GM18499 (cell line): ENCODE measurements around the gene CSNK1D.
A peak's percentile ranks its signal among the peaks of the same experiment; 100 is the strongest.

ENCODE experiments used
- ATAC-seq: cut with Tn5 transposase; IDR thresholded peaks from one replicate; pipeline ENCODE4 v1.9.1; 2021; ENCODE audit warnings: moderate number of reproducible peaks; ENCODE audit not compliant: insufficient read depth, unreplicated experiment

CSNK1D gene

DNA sequence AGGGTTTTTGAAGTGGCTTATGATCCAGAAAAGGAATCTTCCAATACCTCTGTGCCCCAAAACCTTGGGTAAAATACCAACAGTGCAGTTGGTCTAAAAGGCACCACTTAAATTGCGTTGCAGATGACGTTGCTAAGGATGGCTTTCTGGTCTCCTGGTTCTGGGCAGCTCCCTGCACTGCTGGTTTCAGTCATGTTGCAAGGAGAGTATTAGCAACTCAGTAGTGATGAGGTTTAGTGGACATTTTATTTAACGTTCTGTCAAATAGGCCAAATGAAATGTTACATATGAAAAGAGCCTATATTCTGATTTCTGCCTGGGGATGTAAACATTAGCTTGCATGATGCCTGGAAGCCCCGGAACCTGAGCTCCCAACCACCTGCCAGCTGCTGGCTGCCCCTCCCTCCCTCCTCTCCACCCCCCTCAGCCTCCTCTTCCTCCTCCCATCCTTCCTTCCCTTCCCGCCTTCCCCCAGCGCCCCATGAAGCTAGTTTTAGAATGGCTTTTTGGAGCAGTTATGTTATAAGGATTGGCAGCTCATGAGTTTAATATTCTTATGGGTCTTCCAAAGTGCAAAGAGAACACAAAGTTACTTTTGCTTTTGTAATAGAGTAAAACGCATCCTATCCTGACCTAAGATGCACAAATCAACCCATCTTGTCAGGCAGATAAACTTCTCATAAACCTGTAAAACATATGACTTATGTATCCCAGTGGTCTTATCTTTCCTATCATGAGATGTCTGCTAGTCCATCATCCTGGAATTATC is 23.2 kb upstream of the CSNK1D start:
- ATAC-seq, result no peak

DNA sequence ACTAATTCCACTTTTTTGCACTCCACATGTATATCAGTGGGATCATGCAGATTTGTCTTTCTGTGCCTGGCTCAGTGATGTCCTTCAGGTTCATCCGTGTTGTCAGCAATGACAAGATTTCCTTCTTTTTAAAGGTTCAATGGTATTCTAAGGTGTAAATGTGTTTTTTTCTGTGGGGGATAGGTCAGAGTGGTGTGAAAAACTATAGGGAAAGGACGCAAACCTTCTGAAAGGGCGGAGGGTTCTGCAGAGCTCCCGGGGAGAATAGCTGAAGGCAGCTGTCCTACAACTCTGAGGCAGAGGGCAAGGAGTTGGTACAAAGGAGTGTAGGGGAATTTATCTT is 21.9 kb upstream of the CSNK1D start:
- ATAC-seq, result no peak

DNA sequence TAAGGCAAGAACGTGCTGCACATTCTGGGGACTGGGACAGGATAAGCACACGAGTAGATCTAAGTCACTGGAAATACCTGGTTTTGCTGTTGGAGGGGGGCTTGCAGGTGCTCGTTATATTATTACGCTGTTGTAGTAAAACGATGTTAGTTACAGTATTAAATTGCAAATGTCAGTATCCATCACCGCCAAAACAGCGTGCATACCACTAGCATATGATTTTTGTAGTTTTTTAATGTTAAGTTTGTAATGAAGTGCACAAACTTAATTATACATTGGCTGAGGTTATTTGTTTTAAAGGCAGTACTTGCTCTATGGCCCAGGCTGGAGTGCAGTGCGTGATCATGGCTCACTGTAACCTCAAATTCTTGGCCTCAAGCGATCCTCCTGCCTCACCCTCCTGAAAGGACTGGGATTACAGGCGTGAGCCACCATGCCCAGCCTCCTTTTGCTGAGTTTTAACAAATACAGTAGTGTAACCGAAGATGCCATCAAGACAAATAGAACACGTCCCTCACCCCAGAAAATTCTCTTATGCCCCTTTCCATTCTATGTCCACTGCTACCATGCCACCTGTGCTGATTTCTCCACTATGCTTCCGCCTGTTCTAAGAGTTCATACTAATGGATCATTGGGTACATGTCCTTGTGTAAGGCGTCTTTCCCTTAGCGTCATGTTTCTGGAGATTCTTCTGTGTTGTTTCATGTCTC is 20.7 kb upstream of the CSNK1D start:
- no peak for ATAC-seq

DNA sequence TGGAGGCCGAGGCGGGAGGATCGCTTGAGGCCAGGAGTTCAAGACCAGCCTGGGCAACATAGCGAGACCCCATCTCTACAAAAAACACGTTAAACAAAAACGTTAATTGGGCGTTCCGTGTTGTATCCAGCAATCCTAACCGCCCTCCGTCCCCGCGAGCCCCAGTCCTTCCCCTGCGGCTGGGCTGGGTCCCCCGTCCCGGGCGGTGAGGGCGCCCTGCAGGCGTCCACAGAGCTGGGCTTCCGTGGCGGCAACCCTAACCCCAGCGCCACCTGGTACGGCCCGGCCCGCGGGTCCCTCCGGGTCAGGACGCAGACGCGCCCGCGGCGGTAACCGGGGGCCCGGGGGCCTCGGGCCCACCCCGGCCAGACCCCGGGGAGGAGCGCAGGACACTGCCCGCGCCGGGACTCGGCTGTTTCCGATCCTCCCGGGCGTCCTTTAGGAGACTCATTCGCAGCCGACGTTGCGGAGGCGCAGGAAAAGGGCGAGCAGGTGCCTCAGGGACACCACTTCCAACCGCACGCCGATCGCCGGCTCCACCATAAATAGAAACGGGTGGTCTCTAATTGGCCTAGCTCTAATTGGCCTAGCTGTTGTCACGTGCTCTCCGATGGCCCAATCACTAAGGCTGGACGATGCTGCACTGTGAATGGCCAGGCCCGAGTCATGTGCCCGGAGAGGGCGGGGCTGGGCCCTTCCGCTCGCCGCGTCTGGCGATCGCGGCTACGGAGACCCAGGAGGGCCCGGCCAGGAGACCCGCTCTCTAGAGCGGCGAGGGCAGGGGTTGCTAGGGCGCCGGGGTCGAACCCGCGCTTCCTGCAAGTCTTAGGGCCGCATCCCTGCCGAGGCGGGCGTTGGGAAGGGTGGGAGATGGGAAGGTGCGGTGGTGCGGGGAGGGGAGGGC is 19.0 kb upstream of the CSNK1D start:
- ATAC-seq, result peak; percentile 90

DNA sequence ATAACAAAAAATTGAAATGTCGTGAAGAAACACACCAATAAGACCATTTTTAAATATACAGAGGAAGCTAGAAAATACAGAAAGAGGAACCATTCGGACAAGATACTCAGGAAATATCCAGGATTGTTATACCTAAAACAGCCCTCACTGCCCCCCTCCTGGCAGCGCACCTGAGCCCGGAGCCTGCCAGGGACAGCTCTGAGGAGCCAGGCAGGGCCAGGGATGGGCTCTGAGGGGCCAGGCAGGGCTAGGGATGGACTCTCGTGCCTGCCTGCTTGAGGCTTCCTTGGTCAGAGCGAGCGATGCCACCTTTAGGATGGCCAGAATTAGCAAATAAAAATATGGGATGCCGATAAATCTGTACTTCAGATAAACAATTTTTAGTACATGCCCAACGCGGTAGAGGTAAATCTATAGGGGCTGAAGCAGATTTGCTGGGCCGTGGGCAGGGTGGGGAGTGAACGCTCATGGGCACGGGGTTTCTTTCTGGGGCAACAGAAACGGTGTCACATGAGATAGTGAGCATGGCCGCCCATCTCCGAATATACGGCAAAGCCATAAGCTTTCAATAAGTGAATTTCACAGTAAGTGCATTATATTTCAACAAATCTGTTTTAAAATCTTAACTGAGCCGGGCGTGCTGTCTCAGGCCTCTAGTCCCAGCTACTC is 18.2 kb upstream of the CSNK1D start:
- no peak for ATAC-seq

DNA sequence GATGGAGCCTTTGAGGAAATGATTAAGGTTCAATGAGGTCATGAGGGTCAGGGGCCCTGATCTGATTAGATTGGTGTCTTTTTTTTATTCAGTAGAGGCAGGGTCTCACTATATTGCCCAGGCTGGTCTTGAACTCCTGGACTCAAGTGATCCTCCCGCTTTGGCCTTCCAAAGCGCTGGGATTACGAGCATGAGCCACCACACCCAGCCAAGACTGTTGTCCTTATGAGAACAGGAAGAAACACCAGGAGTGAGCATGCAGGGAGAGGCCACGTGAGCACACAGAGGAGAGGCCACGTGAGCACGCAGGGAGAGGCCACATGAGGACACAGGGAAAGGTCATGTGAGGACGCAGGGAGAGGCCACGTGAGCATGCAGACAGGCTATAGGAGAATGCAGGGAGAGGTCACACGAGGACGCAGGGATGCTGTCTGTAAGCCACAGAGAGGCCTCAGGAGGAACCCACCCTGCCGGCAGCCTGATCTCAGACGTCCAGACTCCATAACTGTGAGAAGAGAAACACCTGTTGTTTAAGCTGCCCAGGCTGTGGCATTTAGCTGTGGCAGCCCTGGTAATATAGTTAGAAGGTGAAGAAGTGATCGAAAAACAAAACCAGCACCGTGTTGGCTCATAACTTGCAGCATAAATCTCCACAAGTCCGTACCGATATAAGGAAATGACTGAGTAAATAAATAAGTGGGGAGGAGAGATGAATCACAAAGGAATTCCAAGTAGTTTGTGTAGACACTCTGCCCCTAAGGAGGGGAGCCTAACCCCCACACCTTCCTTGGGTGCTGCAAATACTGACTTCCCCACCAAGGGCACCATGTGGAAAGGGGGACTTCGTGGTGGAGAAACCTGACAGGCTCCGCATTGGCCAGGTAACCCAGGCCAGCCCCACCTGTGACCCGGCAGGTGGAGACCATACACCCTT is 14.6 kb upstream of the CSNK1D start:
- ATAC-seq, result no peak

DNA sequence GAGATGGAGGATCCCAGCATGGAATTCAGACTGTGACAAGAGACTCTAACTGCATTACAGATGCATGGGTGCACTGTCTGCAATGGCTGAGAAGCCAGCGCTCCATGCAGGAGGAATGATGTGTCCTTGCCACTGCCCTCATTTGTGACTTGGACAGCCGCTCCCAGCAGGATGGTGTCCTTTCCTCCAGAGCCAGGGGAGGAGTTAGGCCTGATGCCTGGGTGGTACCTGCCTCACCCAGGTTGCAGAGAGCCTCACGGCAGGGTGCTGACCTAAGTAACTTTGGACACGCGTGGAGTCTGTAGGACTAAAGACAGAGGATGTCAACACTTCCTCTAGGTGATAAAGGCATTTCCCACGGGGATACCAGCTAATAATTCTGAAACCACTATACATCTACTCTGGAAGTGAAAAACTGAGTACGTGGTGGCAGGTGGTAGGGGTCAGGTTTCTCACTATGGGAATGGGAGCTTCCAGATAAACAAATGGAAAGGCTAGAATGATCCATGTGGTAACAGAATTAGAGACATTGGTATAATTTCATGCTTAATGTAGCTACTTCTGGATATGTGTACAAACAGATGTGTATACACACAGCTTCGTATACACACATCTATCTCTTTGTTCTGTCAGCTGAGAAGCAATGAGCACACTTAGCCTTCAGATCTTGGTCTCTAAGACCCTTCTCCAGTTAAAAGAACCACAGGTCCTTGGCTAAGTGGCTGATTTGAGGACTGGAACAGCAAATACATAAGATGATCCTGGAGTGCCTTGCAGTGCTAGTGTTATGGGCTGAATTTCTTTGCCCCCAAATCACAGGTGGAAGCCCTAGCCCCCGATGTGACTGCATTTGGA is 13.7 kb upstream of the CSNK1D start:
- ATAC-seq, result no peak

DNA sequence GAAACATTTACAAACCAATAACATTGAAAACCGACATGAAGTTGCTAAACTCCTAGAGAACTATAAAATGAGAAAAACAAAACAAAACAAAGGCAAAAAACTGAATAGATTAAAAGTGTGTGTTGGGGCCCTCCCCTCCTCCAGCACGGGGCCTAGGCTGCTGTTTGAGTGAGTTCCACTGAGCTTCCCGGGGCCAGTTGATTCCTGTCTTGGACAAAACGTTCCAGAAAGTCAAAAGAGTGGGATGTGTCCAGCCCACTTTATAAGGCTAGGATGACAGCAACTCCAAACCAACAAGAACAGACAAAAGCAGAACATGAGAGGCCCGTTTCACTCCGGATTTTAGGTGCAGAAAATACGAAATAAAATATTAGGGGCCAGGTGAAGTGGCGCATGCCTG is 11.6 kb upstream of the CSNK1D start:
- ATAC-seq, result no peak

DNA sequence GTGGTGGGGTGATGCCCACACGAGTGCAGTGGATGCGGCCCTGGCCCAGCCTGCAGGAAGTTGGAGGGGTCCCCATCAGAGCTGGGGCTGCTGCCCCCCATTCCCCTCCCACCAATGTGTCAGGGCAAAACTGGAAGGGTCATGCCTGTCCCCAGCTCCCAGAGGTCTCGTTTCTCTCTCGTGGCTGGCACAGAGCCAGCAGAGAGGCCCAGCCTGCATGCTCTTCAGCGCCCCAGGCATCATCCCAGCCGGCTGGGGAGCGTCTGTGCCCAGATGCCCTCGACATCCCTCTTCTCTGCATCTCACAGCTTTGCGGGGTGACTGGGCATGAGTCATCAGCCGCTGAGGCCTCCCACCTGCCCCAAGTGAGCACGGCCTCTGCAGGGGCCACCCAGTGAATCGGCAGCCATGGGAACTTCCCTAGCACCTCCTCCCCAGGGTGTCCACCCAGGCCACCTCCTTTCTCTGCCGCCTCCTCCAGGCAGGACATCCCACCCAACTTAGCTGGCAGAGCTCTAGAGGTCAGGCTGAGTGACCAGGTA is 9.8 kb upstream of the CSNK1D start:
- ATAC-seq, result no peak

DNA sequence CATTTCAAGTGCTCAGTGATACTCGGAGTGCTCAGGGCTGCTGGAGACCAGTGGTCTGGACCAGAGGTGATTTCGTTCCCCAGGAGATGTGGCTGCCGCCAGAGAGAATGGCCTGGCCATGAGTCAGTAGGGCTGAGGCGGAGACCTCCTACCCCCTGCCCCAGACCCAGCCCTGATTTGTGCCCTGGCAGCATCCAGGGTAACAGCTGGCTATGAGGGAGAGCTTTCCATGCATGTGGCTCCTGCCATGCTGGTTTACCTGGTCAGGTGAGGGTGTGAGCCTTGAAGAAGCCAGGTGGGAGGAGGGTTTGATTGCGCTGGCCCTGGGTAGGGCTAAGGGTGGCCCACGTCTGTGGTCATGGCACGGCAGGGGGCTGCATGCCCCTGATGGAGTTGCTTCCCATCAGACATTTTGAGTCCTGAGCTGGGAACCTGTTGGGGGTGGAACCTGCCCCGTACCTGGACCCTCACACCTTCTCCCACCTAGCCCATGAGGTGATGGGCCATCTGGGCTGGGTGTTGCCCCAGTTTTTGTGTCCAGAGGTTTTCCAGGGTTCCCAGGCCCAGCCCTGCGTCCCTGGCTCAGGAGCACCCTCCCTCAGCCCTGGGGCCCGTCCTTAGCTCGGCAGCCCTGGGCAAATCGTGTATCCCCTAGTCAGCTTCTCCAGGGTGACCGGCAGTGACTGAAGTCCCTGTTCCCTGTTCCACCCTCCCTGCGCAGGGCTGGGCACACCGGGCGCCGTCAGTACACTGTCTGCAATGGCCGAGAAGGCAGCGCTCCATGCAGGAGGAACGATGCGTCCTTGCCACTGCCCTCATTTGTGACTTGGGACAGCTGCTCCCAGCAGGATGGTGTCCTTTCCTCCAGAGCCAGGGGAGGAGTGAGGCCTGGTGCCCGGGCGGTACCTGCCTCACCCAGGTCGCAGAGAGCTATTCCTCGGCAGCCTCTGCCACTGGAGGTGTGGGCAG is 9.0 kb upstream of the CSNK1D start:
- ATAC-seq, result no peak

DNA sequence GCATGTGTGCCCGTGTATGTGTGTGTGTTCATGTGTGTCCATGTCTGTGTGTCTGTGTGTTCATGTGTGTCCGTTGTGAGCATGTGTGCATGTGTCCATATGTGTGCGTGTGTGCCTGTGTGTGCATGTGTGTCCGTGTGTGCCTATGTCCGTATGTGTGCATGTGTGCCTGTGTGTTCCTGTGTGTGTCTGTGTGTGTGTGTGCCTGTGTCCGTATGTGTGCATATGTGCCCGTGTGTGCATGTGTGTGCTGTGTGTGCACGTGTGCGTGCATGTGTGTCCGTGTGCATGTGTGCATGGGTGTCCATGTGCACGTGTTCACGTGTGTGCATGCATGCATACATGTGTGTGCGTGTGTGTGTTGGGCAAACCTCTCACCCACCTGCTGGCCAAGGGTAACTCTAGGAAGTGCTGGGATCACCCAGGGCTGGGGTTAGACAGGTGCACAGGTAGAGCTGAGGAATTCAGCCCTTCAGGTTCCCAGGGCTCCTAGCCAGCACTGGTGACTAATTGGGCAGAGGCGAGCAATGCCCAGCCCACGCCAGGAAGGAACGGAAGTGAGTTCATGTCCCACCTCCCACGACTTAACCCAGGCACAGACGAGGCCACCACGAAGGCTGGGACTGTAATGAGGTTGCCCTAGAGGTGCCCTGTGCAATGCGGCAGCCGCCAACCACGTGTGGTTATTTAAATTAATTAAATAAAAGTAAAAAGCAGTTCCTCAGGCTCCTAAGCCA is 8.2 kb upstream of the CSNK1D start:
- ATAC-seq, result no peak

DNA sequence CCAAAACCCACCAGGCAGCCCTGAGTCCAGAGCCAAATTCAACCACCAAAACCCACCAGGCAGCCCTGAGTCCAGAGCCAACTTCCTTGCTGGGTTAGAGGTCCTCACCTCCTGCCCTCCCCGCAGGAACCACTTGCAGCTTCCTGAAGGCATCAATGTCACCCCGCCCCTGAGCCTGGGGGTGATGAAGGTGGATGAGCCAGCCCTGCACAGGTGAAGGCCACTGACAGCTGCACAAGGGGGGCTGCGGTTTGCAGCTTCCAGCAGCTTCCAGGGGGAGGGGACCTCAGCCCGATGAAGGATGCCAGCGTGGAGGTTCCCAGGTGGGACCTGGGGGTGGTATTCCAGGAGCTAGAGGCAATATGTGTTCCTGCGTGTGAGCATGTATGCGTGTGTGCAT is 7.6 kb upstream of the CSNK1D start:
- no peak for ATAC-seq

DNA sequence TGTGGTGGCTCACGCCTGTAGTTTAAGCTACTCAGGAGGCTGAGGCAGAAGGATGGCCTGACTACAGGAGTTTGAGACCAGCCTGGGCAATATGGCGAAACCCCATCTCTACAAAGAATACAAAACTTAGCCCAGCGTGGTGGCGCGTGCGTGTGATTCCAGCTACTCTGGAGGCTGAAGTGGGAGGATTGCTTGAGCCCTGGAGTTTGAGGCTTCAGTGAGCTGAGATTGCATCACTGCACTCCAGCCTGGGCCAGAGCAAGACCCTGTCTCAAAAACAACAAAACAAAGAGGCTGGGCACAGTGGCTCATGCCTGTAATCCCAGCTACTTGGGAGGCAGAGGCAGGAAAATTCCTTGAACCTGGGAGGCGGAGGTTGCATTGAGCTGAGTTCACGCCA is 7.0 kb upstream of the CSNK1D start:
- no peak for ATAC-seq

DNA sequence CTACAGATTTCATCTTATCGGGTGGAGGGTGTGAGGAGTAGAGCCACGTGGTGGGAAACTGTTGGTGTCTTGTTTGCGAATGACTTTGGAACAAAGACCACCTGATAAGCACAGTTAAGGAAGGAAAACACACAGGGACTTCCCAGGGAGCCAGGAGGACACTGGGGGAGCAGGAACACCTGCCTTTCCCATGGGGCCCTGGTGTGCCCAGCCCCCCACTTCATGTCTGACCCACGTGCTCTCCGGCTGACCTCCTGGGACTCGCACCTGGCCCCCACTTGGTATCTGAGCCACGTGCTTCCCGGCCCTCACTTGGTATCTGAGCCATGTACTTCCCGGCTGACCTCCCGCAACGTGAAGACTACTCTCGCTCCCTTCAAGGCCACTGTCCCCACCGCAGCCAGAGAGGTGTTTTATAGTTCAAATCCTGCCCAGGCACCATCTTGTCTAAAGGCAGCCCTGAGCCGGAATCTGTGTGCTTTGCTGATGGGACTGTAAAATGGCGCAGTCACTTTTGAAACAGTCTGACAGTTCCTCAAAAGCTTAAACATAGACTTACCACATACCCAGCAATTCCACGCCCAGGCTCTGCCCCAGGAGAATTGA is 5.4 kb upstream of the CSNK1D start:
- ATAC-seq, result no peak

DNA sequence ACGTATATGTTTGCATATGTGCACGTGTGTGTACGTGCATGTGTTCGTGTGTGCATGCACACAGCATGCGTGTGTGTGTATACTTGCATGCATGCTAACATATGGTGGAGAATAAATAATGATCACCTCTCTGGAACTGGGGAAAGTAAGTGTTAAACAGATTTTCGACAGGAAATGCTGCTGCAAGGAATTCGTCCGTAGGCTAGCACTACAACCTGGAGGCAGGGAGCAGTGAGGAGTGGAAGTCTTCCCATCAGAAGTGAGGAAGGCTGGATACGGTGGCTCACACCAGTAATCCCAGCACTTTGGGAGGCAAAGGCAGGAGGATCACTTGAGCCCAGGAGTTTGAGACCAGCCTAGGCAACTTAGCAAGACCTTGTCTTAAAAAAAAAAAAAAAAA is 4.8 kb upstream of the CSNK1D start:
- ATAC-seq, result no peak

DNA sequence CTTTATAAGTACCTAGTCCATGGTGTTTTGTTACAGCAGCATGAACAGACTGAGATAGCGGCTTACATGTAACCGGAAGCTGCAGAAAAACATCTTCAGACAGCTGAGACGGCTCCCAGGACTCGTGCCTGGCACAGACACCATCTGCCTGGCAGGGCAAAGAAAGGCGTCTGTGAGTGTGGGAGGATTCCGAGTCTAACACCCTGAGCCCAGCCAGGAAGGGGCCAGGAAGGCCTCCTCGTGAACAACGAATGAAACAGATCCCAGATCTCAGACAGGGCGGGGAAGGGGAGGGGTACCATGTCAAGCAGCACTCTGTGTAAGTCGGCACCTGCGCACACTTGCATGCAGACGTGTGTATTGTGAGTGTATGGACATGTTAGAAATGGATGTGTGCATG is 4.4 kb upstream of the CSNK1D start:
- no peak for ATAC-seq
